ENCODE data around the gene KCNH6.

The KCNH6 gene

GRCh38 chr17:63523253-63523855 lies at the start of gene KCNH6:
TSS of gene KCNH6 (plus strand) at chr17:63523358. CDS start at chr17:63523414, 56 bp downstream.
- DNase-seq (ENCODE audit: low read depth): no peak

- no peak for DNase-seq (ENCODE audit: low read depth)
Measured at GRCh38 chr17:63474174-63474573, 49.0 kb upstream of the KCNH6 start.

GRCh38 chr17:63474586-63475460 lies 48.3 kb upstream of the KCNH6 start:
- DNase-seq (ENCODE audit: low read depth): no peak

GRCh38 chr17:63475491-63476412 lies 47.4 kb upstream of the KCNH6 start:
- no peak for DNase-seq (ENCODE audit: low read depth)

GRCh38 chr17:63476459-63476853 lies 46.7 kb upstream of the KCNH6 start:
- DNase-seq (ENCODE audit: low read depth): no peak

GRCh38 chr17:63476854-63477479 lies 46.2 kb upstream of the KCNH6 start, which contains the start of gene ACE:
TSS of gene ACE (plus strand) at chr17:63477061. CDS start at chr17:63477095, 34 bp downstream.
- no peak for DNase-seq (ENCODE audit: low read depth)

GRCh38 chr17:63477480-63478440 lies 45.4 kb upstream of the KCNH6 start:
- no peak for DNase-seq (ENCODE audit: low read depth)

GRCh38 chr17:63478814-63479494 lies 44.2 kb upstream of the KCNH6 start:
- DNase-seq (ENCODE audit: low read depth): peak; percentile 75

GRCh38 chr17:63479495-63480184 lies 43.5 kb upstream of the KCNH6 start:
- no peak for DNase-seq (ENCODE audit: low read depth)

GRCh38 chr17:63480192-63480784 lies 42.9 kb upstream of the KCNH6 start:
- no peak for DNase-seq (ENCODE audit: low read depth)

GRCh38 chr17:63480826-63481487 lies 42.2 kb upstream of the KCNH6 start:
- DNase-seq (ENCODE audit: low read depth): no peak

GRCh38 chr17:63481488-63481870 lies 41.7 kb upstream of the KCNH6 start:
- no peak for DNase-seq (ENCODE audit: low read depth)

GRCh38 chr17:63482509-63482908 lies 40.6 kb upstream of the KCNH6 start:
- DNase-seq (ENCODE audit: low read depth): no peak

- no peak for DNase-seq (ENCODE audit: low read depth)
Measured at GRCh38 chr17:63483038-63483437, 40.1 kb upstream of the KCNH6 start.

GRCh38 chr17:63483655-63484575 lies 39.2 kb upstream of the KCNH6 start:
- no peak for DNase-seq (ENCODE audit: low read depth)

- no peak for DNase-seq (ENCODE audit: low read depth)
Measured at GRCh38 chr17:63486317-63487013, 36.7 kb upstream of the KCNH6 start.

- no peak for DNase-seq (ENCODE audit: low read depth)
Measured at GRCh38 chr17:63487014-63487339, 36.2 kb upstream of the KCNH6 start.

All from non-pigmented ciliary epithelial cell (primary cell).